ENCODE results near the gene ATRNL1.

Gene ATRNL1

GRCh38 chr10:115063701-115064658, 29.2 kb upstream of the ATRNL1 start:
- peaks cover 25% of the 10 kb centered on the region for H3K4me1 ChIP-seq

GRCh38 chr10:115065801-115066200, 27.4 kb upstream of the ATRNL1 start:
- DNase-seq (ENCODE audit: low spot score in 2 of 2) = no peak
- H3K4me1 ChIP-seq = peaks cover 25% of the 10 kb centered on the region
- in situ Hi-C loops (cut with MboI; ENCODE audit: low sequenced_read_pairs) = no loop called here
- H3K27me3 ChIP-seq (ENCODE audit: low read depth) = 0 out of 2 replicates have a peak, but pooled peaks cover 8% of the 10 kb centered on the region
- H3K36me3 ChIP-seq (replicated peaks) = no peaks in the 10 kb centered on the region
- no peak overlapping the region for H3K4me3 ChIP-seq
- no peaks in the 10 kb centered on the region for H3K9me3 ChIP-seq

More at GRCh38 chr10:115063701-115064658, 29.2 kb upstream of the ATRNL1 start:
- in situ Hi-C loops (cut with MboI; ENCODE audit: low sequenced_read_pairs) = no loop called here
- Histone ChIP-seq H3K9me3 (no peaks in the 10 kb centered on the region), H3K36me3 (replicated peaks) (no peaks in the 10 kb centered on the region), H3K27me3 (ENCODE audit: low read depth) (0 out of 2 replicates have a peak, but pooled peaks cover 8% of the 10 kb centered on the region), H3K4me3 (no peak overlapping the region)
- peak; percentile 20 to 82 for DNase-seq (ENCODE audit: low spot score in 2 of 2)

- peaks cover 16% of the 10 kb centered on the region for H3K27me3 ChIP-seq (ENCODE audit: low read depth)
- no peaks in the 10 kb centered on the region for H3K36me3 ChIP-seq (replicated peaks)
- no peak for DNase-seq (ENCODE audit: low spot score in 2 of 2)
- in situ Hi-C loops (cut with MboI; ENCODE audit: low sequenced_read_pairs) = no loop called here
- H3K9me3 ChIP-seq = no peaks in the 10 kb centered on the region
- H3K4me3 ChIP-seq = no peak overlapping the region
- H3K4me1 ChIP-seq = peaks cover 25% of the 10 kb centered on the region
Measured at GRCh38 chr10:115066528-115066927, 26.6 kb upstream of the ATRNL1 start.

- Histone ChIP-seq H3K4me1 (no peaks in the 10 kb centered on the region), H3K36me3 (replicated peaks) (no peaks in the 10 kb centered on the region), H3K4me3 (no peak overlapping the region), H3K27me3 (ENCODE audit: low read depth) (peaks cover 19% of the 10 kb centered on the region), H3K9me3 (no peaks in the 10 kb centered on the region)
- in situ Hi-C loops (cut with MboI; ENCODE audit: low sequenced_read_pairs) = no loop called here
- DNase-seq (ENCODE audit: low spot score in 2 of 2) = no peak
Measured at GRCh38 chr10:115073796-115074195, 19.4 kb upstream of the ATRNL1 start.

DNA sequence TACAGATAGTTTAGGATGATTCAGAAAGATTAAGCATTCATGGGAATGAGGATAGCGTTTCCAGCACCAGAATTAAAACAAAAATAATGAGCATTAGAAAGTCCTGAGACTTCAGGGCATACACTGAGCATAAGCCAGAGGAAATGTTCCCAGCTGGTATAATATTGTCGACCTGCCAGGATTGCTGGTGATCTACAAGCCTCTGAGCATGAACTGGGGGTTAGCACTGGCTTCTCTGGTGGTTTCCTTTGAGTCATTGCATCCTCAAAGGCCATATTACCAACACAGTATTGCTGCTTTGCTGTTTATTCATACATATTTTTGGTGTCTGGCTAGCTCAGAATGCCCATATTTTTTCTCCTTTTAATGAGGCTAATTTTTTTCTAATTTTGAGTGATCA, 10.7 kb upstream of the ATRNL1 start:
- in situ Hi-C loops (cut with MboI; ENCODE audit: low sequenced_read_pairs) = loop anchor here (25.0 kb wide), 1 partner anchor 195 kb away; no protein-coding TSS in a partner anchor
- Histone ChIP-seq H3K36me3 (replicated peaks) (no peaks in the 10 kb centered on the region), H3K4me3 (no peak overlapping the region), H3K9me3 (peaks cover 7% of the 10 kb centered on the region; the same call in 1 of the 2 replicates), H3K4me1 (no peaks in the 10 kb centered on the region), H3K27me3 (ENCODE audit: low read depth) (peaks cover 34% of the 10 kb centered on the region)
- no peak for DNase-seq (ENCODE audit: low spot score in 2 of 2)

GRCh38 chr10:115084277-115084850, 8.8 kb upstream of the ATRNL1 start:
- Histone ChIP-seq H3K36me3 (replicated peaks) (no peaks in the 10 kb centered on the region), H3K27me3 (ENCODE audit: low read depth) (peaks cover 44% of the 10 kb centered on the region), H3K4me3 (no peak overlapping the region), H3K9me3 (peaks cover 9% of the 10 kb centered on the region), H3K4me1 (no peaks in the 10 kb centered on the region)
- no peak for DNase-seq (ENCODE audit: low spot score in 2 of 2)
- in situ Hi-C loops (cut with MboI; ENCODE audit: low sequenced_read_pairs) = loop anchor here (25.0 kb wide), 1 partner anchor 197 kb away; no protein-coding TSS in a partner anchor

- Histone ChIP-seq H3K9me3 (peaks cover 9% of the 10 kb centered on the region), H3K4me3 (no peak overlapping the region), H3K4me1 (peaks cover 5% of the 10 kb centered on the region), H3K36me3 (replicated peaks) (no peaks in the 10 kb centered on the region), H3K27me3 (ENCODE audit: low read depth) (peaks cover 67% of the 10 kb centered on the region)
- DNase-seq (ENCODE audit: low spot score in 2 of 2) = no peak
- in situ Hi-C loops (cut with MboI; ENCODE audit: low sequenced_read_pairs) = loop anchor here (25.0 kb wide), 1 partner anchor 204 kb away; no protein-coding TSS in a partner anchor
Measured at GRCh38 chr10:115091161-115091560, 2.0 kb upstream of the ATRNL1 start.

- Histone ChIP-seq H3K27me3 (ENCODE audit: low read depth) (peaks cover 66% of the 10 kb centered on the region), H3K9me3 (peaks cover 4% of the 10 kb centered on the region), H3K4me3 (peak overlapping the region; percentile 41), H3K4me1 (peaks cover 10% of the 10 kb centered on the region), H3K36me3 (replicated peaks) (no peaks in the 10 kb centered on the region)
- in situ Hi-C loops (cut with MboI; ENCODE audit: low sequenced_read_pairs) = loop anchor here (25.0 kb wide), 1 partner anchor 205 kb away; no protein-coding TSS in a partner anchor
- DNase-seq (ENCODE audit: low spot score in 2 of 2) = no peak
Measured at GRCh38 chr10:115092258-115092554, 959 bp upstream of the ATRNL1 start.

GRCh38 chr10:115092555-115093285, 445 bp upstream of the ATRNL1 start:
- H3K4me1 ChIP-seq = peaks cover 10% of the 10 kb centered on the region
- no peaks in the 10 kb centered on the region for H3K36me3 ChIP-seq (replicated peaks)
- peak; percentile 31 to 48 for DNase-seq (ENCODE audit: low spot score in 2 of 2)
- H3K9me3 ChIP-seq = peaks cover 3% of the 10 kb centered on the region
- H3K27me3 ChIP-seq (ENCODE audit: low read depth) = peaks cover 66% of the 10 kb centered on the region
- peak overlapping the region; percentile 41 for H3K4me3 ChIP-seq
- in situ Hi-C loops (cut with MboI; ENCODE audit: low sequenced_read_pairs) = loop anchor here (25.0 kb wide), 1 partner anchor 205 kb away; no protein-coding TSS in a partner anchor

DNA sequence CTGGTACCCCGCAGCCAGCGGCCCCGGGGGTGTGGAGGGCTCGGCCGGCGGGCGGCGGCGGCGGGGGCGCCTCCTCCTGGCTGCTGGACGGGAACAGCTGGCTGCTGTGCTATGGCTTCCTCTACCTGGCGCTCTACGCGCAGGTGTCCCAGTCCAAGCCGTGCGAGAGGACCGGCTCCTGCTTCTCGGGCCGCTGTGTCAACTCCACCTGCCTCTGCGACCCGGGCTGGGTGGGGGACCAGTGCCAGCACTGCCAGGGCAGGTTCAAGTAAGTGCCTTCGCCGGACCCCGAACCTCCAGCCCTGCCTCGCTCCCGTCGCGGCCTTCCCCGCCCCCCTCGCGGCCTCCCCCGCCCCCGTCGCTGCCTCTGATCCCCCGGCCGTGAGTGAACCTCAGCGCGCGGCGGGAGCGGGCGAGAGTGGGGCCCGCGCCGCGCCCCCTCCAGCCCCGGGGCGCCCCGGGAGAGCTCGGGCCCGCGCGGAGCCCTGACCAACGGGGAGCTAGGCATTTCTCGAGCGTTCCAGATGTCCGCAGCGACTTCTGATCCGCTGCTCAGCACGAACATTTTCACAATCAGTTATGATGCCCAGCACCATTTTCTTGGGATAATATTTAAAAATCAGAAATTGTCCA, 727 bp downstream of the ATRNL1 start:
- Histone ChIP-seq H3K9me3 (no peaks in the 10 kb centered on the region), H3K36me3 (replicated peaks) (no peaks in the 10 kb centered on the region), H3K4me1 (peaks cover 10% of the 10 kb centered on the region), H3K4me3 (peak overlapping the region; percentile 41), H3K27me3 (ENCODE audit: low read depth) (peaks cover 63% of the 10 kb centered on the region)
- in situ Hi-C loops (cut with MboI; ENCODE audit: low sequenced_read_pairs) = loop anchor here (25.0 kb wide), 1 partner anchor 207 kb away; no protein-coding TSS in a partner anchor
- DNase-seq (ENCODE audit: low spot score in 2 of 2) = peak in 1 of 2 experiments; percentile 17

- in situ Hi-C loops (cut with MboI; ENCODE audit: low sequenced_read_pairs) = loop anchor here (25.0 kb wide), 1 partner anchor 207 kb away; no protein-coding TSS in a partner anchor
- peaks cover 10% of the 10 kb centered on the region for H3K4me1 ChIP-seq
- H3K9me3 ChIP-seq = no peaks in the 10 kb centered on the region
- no peak for DNase-seq (ENCODE audit: low spot score in 2 of 2)
- H3K4me3 ChIP-seq = no peak overlapping the region
- no peaks in the 10 kb centered on the region for H3K36me3 ChIP-seq (replicated peaks)
- H3K27me3 ChIP-seq (ENCODE audit: low read depth) = peaks cover 61% of the 10 kb centered on the region
Measured at GRCh38 chr10:115094416-115095140, 1.4 kb downstream of the ATRNL1 start.

- H3K9me3 ChIP-seq = no peaks in the 10 kb centered on the region
- in situ Hi-C loops (cut with MboI; ENCODE audit: low sequenced_read_pairs) = loop anchor here (25.0 kb wide), 1 partner anchor 208 kb away; no protein-coding TSS in a partner anchor
- H3K36me3 ChIP-seq (replicated peaks) = no peaks in the 10 kb centered on the region
- H3K4me3 ChIP-seq = no peak overlapping the region
- peak in 1 of 2 experiments; percentile 26 for DNase-seq (ENCODE audit: low spot score in 2 of 2)
- H3K27me3 ChIP-seq (ENCODE audit: low read depth) = peaks cover 49% of the 10 kb centered on the region
- peaks cover 10% of the 10 kb centered on the region for H3K4me1 ChIP-seq
Measured at GRCh38 chr10:115095758-115096157, 2.6 kb downstream of the ATRNL1 start.
